RWPE1 (cell line): ENCODE measurements around the gene FAR2.
"Not testable (repeated sequence)": the region's sequence is repeated elsewhere in the genome, so short reads cannot be mapped to it uniquely, and the experiment has no call there.

ENCODE experiments used
- CTCF ChIA-PET: fragments of 350-600 bp; sonication (Branson Sonifier 250); formaldehyde crosslinking; extraction: SDS; loops from one replicate; lab custom pipeline; 2021; lab: Yijun Ruan, JAX
- POLR2A ChIA-PET: fragments of 400-600 bp; formaldehyde crosslinking; extraction: SDS; loops from one replicate; lab custom pipeline; 2020; ENCODE audit warnings: antibody characterized with exemption; ENCODE audit not compliant: low non-redundant PET; lab: Yijun Ruan, JAX
- DNase-seq: peaks from one replicate; pipeline ENCODE4 v3.0.0; 2012; ENCODE audit warnings: low spot score
- H3K27ac ChIP-seq: fragments of 450-650 bp; 2 replicates; pipeline ENCODE4 v1.5.1; 2017
- CTCF ChIP-seq: fragments of 450-650 bp; conservative IDR thresholded peaks from 2 replicates; pipeline ENCODE4 v1.5.1; 2017; ENCODE audit warnings: low read depth, mild to moderate bottlenecking

The FAR2 gene

GRCh38 chr12:29116414-29116813 is 32.7 kb upstream of the FAR2 start:
- no peak overlapping the region for H3K27ac ChIP-seq
- ChIA-PET CTCF (no interaction called here), POLR2A (no interaction called here)
- no peak for TF ChIP-seq CTCF
- no peak for DNase-seq

GRCh38 chr12:29131539-29131938 is 17.5 kb upstream of the FAR2 start:
- H3K27ac ChIP-seq, result no peak overlapping the region
- CTCF ChIA-PET, result no interaction called here
- POLR2A ChIA-PET, result no interaction called here
- DNase-seq, result no peak
- no peak for TF ChIP-seq CTCF

DNA sequence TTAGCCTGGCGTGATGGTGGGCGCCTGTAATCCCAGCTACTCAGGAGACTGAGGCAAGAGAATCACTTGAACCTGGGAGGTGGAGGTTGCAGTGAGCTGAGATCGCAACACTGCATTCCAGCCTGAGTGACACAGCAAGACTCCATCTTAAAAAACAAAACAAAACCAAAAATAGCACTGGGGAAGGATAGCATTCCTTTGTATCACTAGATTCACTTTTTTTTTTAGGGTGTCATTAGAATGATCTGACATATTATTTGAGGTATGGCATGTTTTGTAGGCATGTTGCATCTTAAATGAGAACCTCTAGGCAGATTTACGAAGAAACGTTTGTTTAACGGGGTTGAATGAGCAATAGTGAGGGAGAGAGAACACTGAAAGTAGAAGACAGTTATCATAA is 16.8 kb upstream of the FAR2 start:
- no peak for TF ChIP-seq CTCF
- no peak overlapping the region for H3K27ac ChIP-seq
- ChIA-PET POLR2A (no interaction called here), CTCF (no interaction called here)
- no peak for DNase-seq

- TF ChIP-seq CTCF, result no peak
- no peak for DNase-seq
- POLR2A ChIA-PET, result no interaction called here
- H3K27ac ChIP-seq, result no peak overlapping the region
- CTCF ChIA-PET, result interaction anchor here (0.7 kb wide), 1 partner anchor 176 kb away, joined by 4 read pairs; no protein-coding TSS in a partner anchor
These were observed 15.9 kb upstream of the FAR2 start for GRCh38 chr12:29133181-29133580.

DNA sequence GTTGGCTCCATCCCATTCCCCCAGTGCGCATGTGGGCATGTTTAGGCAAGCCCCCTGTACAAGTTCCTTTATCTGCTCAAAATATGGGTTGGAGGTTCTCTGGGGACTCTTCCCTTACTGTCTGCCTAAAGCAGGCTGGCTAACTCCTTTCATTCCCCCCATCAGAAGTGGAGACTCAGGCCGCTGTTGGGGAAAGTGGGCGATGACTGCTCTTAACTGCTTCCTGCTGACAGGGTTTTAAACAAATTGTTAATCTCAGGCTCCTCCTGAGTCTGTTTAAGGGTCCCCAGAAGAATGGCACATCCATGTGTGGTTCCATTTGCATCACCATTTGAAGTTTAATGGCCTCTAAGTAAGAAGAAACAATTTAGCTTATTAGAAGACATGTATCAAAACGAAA is 15.4 kb upstream of the FAR2 start:
- ChIA-PET POLR2A (no interaction called here), CTCF (interaction anchor here (0.7 kb wide), 1 partner anchor 176 kb away, joined by 4 read pairs; no protein-coding TSS in a partner anchor)
- no peak overlapping the region for H3K27ac ChIP-seq
- TF ChIP-seq CTCF, result no peak
- DNase-seq, result no peak

DNA sequence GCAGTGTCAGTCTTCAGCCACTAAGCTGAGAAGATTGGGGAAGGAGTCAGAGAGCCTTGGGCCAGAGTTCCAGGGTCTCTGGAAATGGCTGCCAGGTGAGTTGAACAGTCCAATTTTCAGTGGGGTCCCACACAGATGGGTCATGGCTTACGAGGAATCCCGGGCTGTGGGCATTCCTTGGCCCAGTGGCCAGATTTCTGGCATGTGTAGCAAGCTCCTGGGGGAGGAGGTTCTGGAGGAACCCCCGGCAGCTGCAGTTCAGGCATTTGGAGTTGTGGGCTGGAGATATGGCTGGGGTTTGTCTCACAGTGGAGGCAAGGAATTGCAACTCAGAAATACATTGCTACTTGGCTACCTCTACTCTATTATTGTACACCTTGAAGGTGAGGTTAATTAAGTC is 10.8 kb upstream of the FAR2 start:
- DNase-seq, CTCF ChIA-PET, POLR2A ChIA-PET, H3K27ac ChIP-seq: not testable (repeated sequence)

- CTCF ChIA-PET, DNase-seq: not testable (repeated sequence)
These were observed 10.2 kb upstream of the FAR2 start for GRCh38 chr12:29138855-29139254.

More at GRCh38 chr12:29138855-29139254, 10.2 kb upstream of the FAR2 start:
- POLR2A ChIA-PET, H3K27ac ChIP-seq: not testable (repeated sequence)
